Cardiac muscle cell (in vitro differentiated cells and primary cell): ENCODE results near the gene MCC. TPM values are rescaled to one million over a fixed set of nuclear protein-coding genes. Genes with fewer than 3 reads are reported as not detected.

Experiments used
- DNase-seq, 2 donors: peaks; one replicate each; pipeline versions ENCODE4 v3.0.0 to v3.0.0-alpha.2; 2010 to 2017; ENCODE audit warnings: low read depth in 1 of 2, low spot score in 1 of 2
- H3K27ac ChIP-seq: fragments of 200-600 bp; sonication (generic); 2 replicates; pipeline ENCODE4 v1.5.1; 2016
- H3K27me3 ChIP-seq: fragments of 200-600 bp; sonication (generic); 2 replicates; pipeline ENCODE4 v1.6.0; 2016; ENCODE audit warnings: control low read depth
- H3K36me3 ChIP-seq: fragments of 200-600 bp; sonication (generic); 2 replicates; pipeline ENCODE4 v1.5.1; 2016; ENCODE audit warnings: control low read depth
- H3K4me1 ChIP-seq: fragments of 200-600 bp; sonication (generic); 2 replicates; pipeline ENCODE4 v1.8.1; 2017; ENCODE audit warnings: low read depth, mild to moderate bottlenecking, mixed run types
- H3K4me3 ChIP-seq: fragments of 200-600 bp; sonication (generic); 2 replicates; pipeline ENCODE4 v1.5.1; 2016; ENCODE audit warnings: mild to moderate bottlenecking
- H3K9me3 ChIP-seq: fragments of 200-600 bp; sonication (generic); 2 replicates; pipeline ENCODE4 v1.5.1; 2017; ENCODE audit warnings: low read depth, mild to moderate bottlenecking, control low read depth
- CTCF ChIP-seq: IDR thresholded peaks from 2 replicates; pipeline ENCODE4 v1.5.1; 2012; ENCODE audit warnings: low read depth, mild to moderate bottlenecking, low read length
- polyA plus RNA-seq: library from polyadenylated mRNA; unstranded; fragments of >200 nt; fragmentation: Nextera tagmentation; extraction: Ambion mirVana; gene quantifications from 2 replicates; pipeline ENCODE4 v1.2.1, GENCODE V29; 2016
- total RNA-seq: library from RNA; depleted of rRNA; stranded (reverse); fragments of >200 nt; gene quantifications from 2 replicates; pipeline ENCODE4 v1.2.3, GENCODE V29; 2016

Gene MCC
- total and polyA plus RNA-seq, 2 experiments from 2014 or later = 37.8 to 137 TPM

- Histone ChIP-seq H3K4me3 (no peak overlapping the region), H3K4me1 (peaks cover 15% of the 10 kb centered on the region), H3K36me3 (peaks cover 4% of the 10 kb centered on the region), H3K27me3 (no peaks in the 10 kb centered on the region), H3K27ac (no peak overlapping the region), H3K9me3 (no peaks in the 10 kb centered on the region)
- TF ChIP-seq CTCF = no peak
- no peak for DNase-seq
Measured at GRCh38 chr5:113099822-113100221, 388.4 kb downstream of the MCC start.

- Histone ChIP-seq H3K36me3 (peaks cover 4% of the 10 kb centered on the region), H3K4me3 (no peak overlapping the region), H3K27me3 (no peaks in the 10 kb centered on the region), H3K4me1 (peaks cover 9% of the 10 kb centered on the region), H3K27ac (no peak overlapping the region), H3K9me3 (no peaks in the 10 kb centered on the region)
- DNase-seq = no peak
- TF ChIP-seq CTCF = no peak
Measured at GRCh38 chr5:113098378-113098777, 389.9 kb downstream of the MCC start.

GRCh38 chr5:113095831-113096230 is 392.4 kb downstream of the MCC start:
- H3K36me3 ChIP-seq = peaks cover 2% of the 10 kb centered on the region
- no peak overlapping the region for H3K4me3 ChIP-seq
- peaks cover 8% of the 10 kb centered on the region for H3K4me1 ChIP-seq
- no peak for DNase-seq
- peak overlapping the region; percentile 9 for H3K27ac ChIP-seq
- no peaks in the 10 kb centered on the region for H3K27me3 ChIP-seq
- H3K9me3 ChIP-seq = no peaks in the 10 kb centered on the region
- no peak for TF ChIP-seq CTCF

- Histone ChIP-seq H3K27ac (no peak overlapping the region), H3K36me3 (no peaks in the 10 kb centered on the region), H3K4me3 (no peak overlapping the region), H3K9me3 (no peaks in the 10 kb centered on the region), H3K4me1 (peaks cover 22% of the 10 kb centered on the region), H3K27me3 (no peaks in the 10 kb centered on the region)
- DNase-seq = no peak
- no peak for TF ChIP-seq CTCF
Measured at GRCh38 chr5:113093558-113093957, 394.7 kb downstream of the MCC start.

- no peak overlapping the region for H3K27ac ChIP-seq
- H3K9me3 ChIP-seq = no peaks in the 10 kb centered on the region
- peaks cover 29% of the 10 kb centered on the region for H3K4me1 ChIP-seq
- no peak overlapping the region for H3K4me3 ChIP-seq
- DNase-seq = no peak
- TF ChIP-seq CTCF = no peak
- no peaks in the 10 kb centered on the region for H3K27me3 ChIP-seq
- no peaks in the 10 kb centered on the region for H3K36me3 ChIP-seq
Measured at GRCh38 chr5:113092683-113093082, 395.6 kb downstream of the MCC start.

GRCh38 chr5:113091622-113092021 is 396.6 kb downstream of the MCC start:
- no peaks in the 10 kb centered on the region for H3K36me3 ChIP-seq

More at GRCh38 chr5:113091622-113092021, 396.6 kb downstream of the MCC start:
- DNase-seq = no peak
- Histone ChIP-seq H3K4me1 (peaks cover 36% of the 10 kb centered on the region), H3K9me3 (no peaks in the 10 kb centered on the region), H3K27ac (no peak overlapping the region), H3K4me3 (no peak overlapping the region), H3K27me3 (no peaks in the 10 kb centered on the region)
- TF ChIP-seq CTCF = no peak
